K562 (cell line): ENCODE measurements around the gene UBR4. TPM values are rescaled to one million over a fixed set of nuclear protein-coding genes. Genes with fewer than 3 reads are reported as not detected.

ENCODE experiments used
- ATAC-seq: fragments of 200-7000 bp; cut with Tn5 transposase; 3 replicates; pipeline ENCODE4 v1.9.1; 2020; ENCODE audit warnings: moderate library complexity
- Bru-seq: library from RNA; stranded (reverse); fragments of 400-500 nt; gene quantifications from one replicate; lab custom pipeline; 2021; lab: Mats Ljungman, UMichigan
- BruChase-seq, 2 experiments: library from RNA; stranded (reverse); fragments of 400-500 nt; gene quantifications; one replicate each; lab custom pipeline; 2021; lab: Mats Ljungman, UMichigan
- BruUV-seq: library from RNA; stranded (reverse); fragments of 400-500 nt; replicated peaks from 2 replicates; lab custom pipeline; 2021; lab: Mats Ljungman, UMichigan
- CTCF ChIA-PET: fragments of 300-600 bp; formaldehyde crosslinking; extraction: SDS; loops from one replicate; lab custom pipeline; 2021; ENCODE audit warnings: low intra/inter-chr PET ratio; lab: Yijun Ruan, JAX
- POLR2A ChIA-PET: fragments of 300-600, 350-650 bp; sonication (Branson Sonifier 250); formaldehyde crosslinking; extraction: SDS; loops from one replicate; lab custom pipeline; 2021; ENCODE audit warnings: antibody characterized with exemption, inconsistent platforms; lab: Yijun Ruan, JAX
- DNase-seq, 4 experiments: peaks; one replicate each; pipeline versions ENCODE4 v3.0.0 to v3.0.0-alpha.2; 2011 to 2018; ENCODE audit warnings: low spot score in 3 of 4, mixed read lengths in 3 of 4; ENCODE audit errors: extremely low read depth in 1 of 4
- FAIRE-seq: peaks from 2 replicates; lab custom pipeline; 2011; peaks lifted over from hg19 to GRCh38; lab: Jason Lieb, UNC
- H2AFZ ChIP-seq: 2 replicates; pipeline ENCODE4 v1.6.0; 2011; ENCODE audit warnings: low read depth, low read length, control low read depth, inconsistent platforms
- H3K27ac ChIP-seq: fragments of 200-600 bp; 3 replicates; pipeline ENCODE4 v1.8.0; 2011; ENCODE audit warnings: low read depth, mild to moderate bottlenecking, control low read depth, inconsistent platforms, low read length, moderate library complexity, mixed read lengths; ENCODE audit errors: extremely low read depth
- H3K27me3 ChIP-seq, 2 experiments: fragments of 300-600 bp in 1 of 2; 2 replicates in 1 of 2; 3 replicates in 1 of 2; pipeline versions ENCODE4 v1.6.0 to v1.8.0; 2011; ENCODE audit warnings: inconsistent platforms in 2 of 2, low read length in 2 of 2, mild to moderate bottlenecking in 1 of 2, mixed read lengths in 1 of 2, moderate library complexity in 1 of 2; ENCODE audit not compliant: control insufficient read depth in 2 of 2, insufficient read depth in 2 of 2
- H3K36me3 ChIP-seq: fragments of 300-600 bp; 3 replicates; pipeline ENCODE4 v1.8.0; 2011; ENCODE audit warnings: mild to moderate bottlenecking, low read length, inconsistent platforms; ENCODE audit not compliant: control insufficient read depth, insufficient read depth
- H3K4me1 ChIP-seq, 2 experiments: fragments of 200-600 bp in 1 of 2; replicated peaks in 1 of 2; 2 replicates in 1 of 2; 3 replicates in 1 of 2; pipeline versions ENCODE4 v1.5.1 to v1.8.0; 2011; ENCODE audit warnings: inconsistent platforms in 2 of 2, low read length in 2 of 2, mild to moderate bottlenecking in 1 of 2, mixed read lengths in 1 of 2, moderate library complexity in 1 of 2; ENCODE audit not compliant: control insufficient read depth in 2 of 2, insufficient read depth in 2 of 2
- H3K4me2 ChIP-seq: 2 replicates; pipeline ENCODE4 v1.6.1; 2011; ENCODE audit warnings: low read length, control low read depth, inconsistent platforms, mixed read lengths; ENCODE audit not compliant: insufficient read depth
- H3K4me3 ChIP-seq: fragments of 200-600 bp; sonication (generic), shearing (Covaris generic); 2 replicates; pipeline ENCODE4 v1.5.1; 2016; ENCODE audit warnings: control low read depth, inconsistent platforms
- H3K79me2 ChIP-seq: fragments of 200-600 bp; 3 replicates; pipeline ENCODE4 v1.8.0; 2011; ENCODE audit warnings: low read length, inconsistent platforms; ENCODE audit not compliant: control insufficient read depth, insufficient read depth
- H3K9ac ChIP-seq, 2 experiments: 2 replicates each; pipeline versions ENCODE4 v1.6.0 to v1.6.1; 2011; ENCODE audit warnings: low read depth in 2 of 2, low read length in 2 of 2, control low read depth in 1 of 2, inconsistent platforms in 1 of 2, mild to moderate bottlenecking in 1 of 2, mixed read lengths in 1 of 2; ENCODE audit not compliant: insufficient read depth in 1 of 2
- H3K9me1 ChIP-seq: one replicate; pipeline ENCODE4 v1.6.0; 2011; ENCODE audit warnings: inconsistent platforms, mild to moderate bottlenecking, low read length, moderate library complexity; ENCODE audit not compliant: control insufficient read depth, insufficient read depth
- H3K9me3 ChIP-seq: replicated peaks from 2 replicates; pipeline ENCODE4 v1.5.1; 2011; ENCODE audit warnings: low read depth, low read length, inconsistent platforms; ENCODE audit not compliant: control insufficient read depth, insufficient read depth
- H4K20me1 ChIP-seq: replicated peaks from 2 replicates; pipeline ENCODE4 v1.6.1; 2011; ENCODE audit warnings: low read length, inconsistent platforms, mixed read lengths; ENCODE audit not compliant: control insufficient read depth, insufficient read depth
- ATF7 ChIP-seq: fragments of 450-650 bp; IDR thresholded peaks from 2 replicates; pipeline ENCODE4 v1.7.1; 2014; ENCODE audit warnings: mild to moderate bottlenecking, moderate library complexity
- BMI1 ChIP-seq: fragments of 150-350 bp; IDR thresholded peaks from 2 replicates; pipeline ENCODE4 v1.6.1; 2014; ENCODE audit warnings: low read length
- CGGBP1 ChIP-seq: fragments of 250-450 bp; sonication (Bioruptor Pico); IDR thresholded peaks from 2 replicates; pipeline ENCODE4 v1.9.0; 2021; ENCODE audit warnings: mild to moderate bottlenecking
- DLX4 ChIP-seq: fragments of 250-450 bp; sonication (Bioruptor Pico); IDR thresholded peaks from 2 replicates; pipeline ENCODE4 v1.6.1; 2021; ENCODE audit warnings: mild to moderate bottlenecking
- HMGN3 ChIP-seq: IDR thresholded peaks from 2 replicates; pipeline ENCODE4 v1.6.1; 2011; ENCODE audit warnings: borderline replicate concordance, low read depth, mild to moderate bottlenecking, mixed read lengths, low read length; ENCODE audit not compliant: insufficient read length; ENCODE audit errors: extremely low read depth
- NCOR1 ChIP-seq: fragments of 450-650 bp; IDR thresholded peaks from 2 replicates; pipeline ENCODE4 v1.6.1; 2016; ENCODE audit warnings: mild to moderate bottlenecking, moderate library complexity
- POLR2AphosphoS5 ChIP-seq: IDR thresholded peaks from 2 replicates; pipeline ENCODE4 v1.6.1; 2011; ENCODE audit warnings: mild to moderate bottlenecking, low read depth, low read length, moderate library complexity; ENCODE audit not compliant: control insufficient read depth, insufficient read depth
- RHOXF2B ChIP-seq: fragments of 250-450 bp; sonication (Bioruptor Pico); conservative IDR thresholded peaks from 2 replicates; pipeline ENCODE4 v1.5.1; 2021
- RNF2 ChIP-seq: sonication (generic); IDR thresholded peaks from 2 replicates; pipeline ENCODE4 v1.6.1; 2016
- SRF ChIP-seq, 2 experiments: fragments of 250-450, 450-650 bp in 1 of 2; sonication (Bioruptor Pico) in 1 of 2; sonication (generic) in 1 of 2; formaldehyde crosslinking; IDR thresholded peaks; 2 replicates each; pipeline versions ENCODE4 v1.5.0 to v1.5.1; 2020 to 2022; ENCODE audit warnings: mild to moderate bottlenecking in 1 of 2, missing genetic modification reagents in 1 of 2
- XRCC4 ChIP-seq: IDR thresholded peaks from one replicate; pipeline ENCODE4 v1.6.1; 2011; ENCODE audit not compliant: insufficient read depth, insufficient read length; ENCODE audit errors: extremely low read depth
- ZNF740 ChIP-seq, 3 experiments: fragments of 200-800 bp in 1 of 3; sonication (Bioruptor generic) in 1 of 3; sonication (generic) in 1 of 3; formaldehyde crosslinking in 1 of 3; IDR thresholded peaks; 2 replicates each; pipeline versions ENCODE4 v1.6.1 to v1.8.0; 2016 to 2022; ENCODE audit warnings: mild to moderate bottlenecking in 2 of 3, missing compliant biosample characterization in 2 of 3, missing genetic modification characterization in 2 of 3, missing genetic modification reagents in 1 of 3
- WGBS: fragments of 100-300 bp; shearing (Covaris generic); methylation state at CpG from one replicate; pipeline ENCODE4 v1.1.6; 2016; ENCODE audit warnings: low coverage, mixed read lengths; ENCODE audit not compliant: insufficient coverage; ENCODE audit errors: missing lambda C conversion rate; 5-methylcytosine and 5-hydroxymethylcytosine counted together
- in situ Hi-C: fragments of 300-500 bp; cut with MboI; formaldehyde crosslinking; loops from 4 replicates; pipeline ENCODE4 v1.15.0; 2018; ENCODE audit warnings: inconsistent platforms, mixed read lengths
- intact Hi-C: fragments of 100-400 bp; cut with micrococcal nuclease; formaldehyde crosslinking; loops from 2 replicates; pipeline ENCODE4 v1.14.2; 2022
- long read RNA-seq, 3 experiments: library from polyadenylated mRNA in 2 of 3; library from RNA in 1 of 3; unstranded in 2 of 3; stranded (forward) in 1 of 3; transcript quantifications; one replicate each; pipeline ENCODE4 v2.0.0, GENCODE V29; 2019 to 2022
- polyA minus RNA-seq, 3 experiments: library from RNA; depleted of rRNA, polyadenylated mRNA; stranded (reverse); fragments of >200 nt; gene quantifications; 2 replicates each; pipeline ENCODE4 v1.2.3, GENCODE V29; 2011
- polyA plus RNA-seq, 8 experiments: library from polyadenylated mRNA; depleted of rRNA in 4 of 8; stranded (reverse) in 5 of 8; unstranded in 3 of 8; fragments of >200 nt; fragmentation: Nextera tagmentation in 2 of 8; fragmentation: Illumina TruSeq in 1 of 8; extraction: Ambion mirVana in 2 of 8; extraction: Trizol in 1 of 8; gene quantifications; 2 replicates each; pipeline versions ENCODE4 v1.2.1 to v1.2.3, GENCODE V29; 2011 to 2014; ENCODE audit warnings: inconsistent platforms in 1 of 8, missing spikeins in 1 of 8
- total RNA-seq, 7 experiments: library from RNA; depleted of rRNA in 6 of 7; stranded (reverse); fragments of >200 nt in 6 of 7; fragmentation: Illumina TruSeq in 2 of 7; extraction: Trizol in 2 of 7; gene quantifications; 2 replicates each; pipeline versions ENCODE4 v1.2.1 to v1.2.3, GENCODE V29; 2011 to 2021; ENCODE audit warnings: low replicate concordance in 1 of 7

UBR4 gene
- 1,237 and 1,275 TPM in 2 replicates for total RNA-seq (2011; cell fraction: chromatin; rRNA removed; ENCODE audit: low replicate concordance)
- total RNA-seq (2011; cell fraction: nucleolus; rRNA removed): 563 and 657 TPM in 2 replicates
- total RNA-seq (2011; cell fraction: nucleoplasm; rRNA removed): 675 TPM in 2 replicates
- total RNA-seq (2014; rRNA removed) (140 and 153 TPM in 2 replicates), total RNA-seq (2014; rRNA removed; fragmentation: Illumina TruSeq; extraction: Trizol) (88.5 and 99.0 TPM in 2 replicates), total RNA-seq (2015; rRNA removed; fragmentation: Illumina TruSeq; extraction: Trizol) (91.3 and 98.2 TPM in 2 replicates), total RNA-seq (2021) (218 and 237 TPM in 2 replicates), polyA plus RNA-seq (2011; rRNA removed) (55.4 and 85.4 TPM in 2 replicates), polyA plus RNA-seq (2014; fragmentation: Illumina TruSeq; extraction: Trizol) (274 and 277 TPM in 2 replicates), polyA plus RNA-seq (2014; fragmentation: Nextera tagmentation; extraction: Ambion mirVana) (100 to 1,000 TPM; 110 to 123 TPM), polyA plus RNA-seq (2014; rRNA removed) (174 and 182 TPM in 2 replicates), polyA minus RNA-seq (2011; rRNA and poly(A)+ RNA removed) (161 and 196 TPM in 2 replicates), Bru-seq, nascent RNA (percentile 93 among the genes with signal in this experiment), BruChase-seq, experiment 1, labeled RNA remaining after a 2-hour chase (percentile 91 among the genes with signal in this experiment), BruChase-seq, experiment 2, labeled RNA remaining after a 6-hour chase (percentile 95 among the genes with signal in this experiment)
- 96.0 and 109 TPM in 2 replicates for polyA plus RNA-seq (2011; cell fraction: cytosol; rRNA removed)
- polyA plus RNA-seq (2011; cell fraction: nucleus; rRNA removed): 581 and 738 TPM in 2 replicates
- 175 and 269 TPM in 2 replicates for polyA plus RNA-seq (2012)
- 224 and 238 TPM in 2 replicates for polyA minus RNA-seq (2011; cell fraction: cytosol; rRNA and poly(A)+ RNA removed)
- 307 and 505 TPM in 2 replicates for polyA minus RNA-seq (2011; cell fraction: nucleus; rRNA and poly(A)+ RNA removed)
- long read RNA-seq, experiment 1, transcript UBR4-203 (4 exons, 1,533 nt): major isoform, 10 of 146 reads
- long read RNA-seq, experiment 1, partial matches to known transcripts: 110 of 146 reads
- long read RNA-seq, experiment 1, other reads (novel, unspliced or antisense): 25 of 146 reads
- long read RNA-seq, experiment 2, transcript UBR4-203 (4 exons, 1,533 nt): major isoform, 6 of 95 reads
- long read RNA-seq, experiment 2, partial matches to known transcripts: 57 of 95 reads
- long read RNA-seq, experiment 2, other reads (novel, unspliced or antisense): 32 of 95 reads
- long read RNA-seq, experiment 3, partial matches to known transcripts: 17 of 24 reads
- long read RNA-seq, experiment 3, other reads (novel, unspliced or antisense): 5 of 24 reads

- ChIA-PET POLR2A (interaction anchor here (0.5 to 6.4 kb wide), 23 partner anchors 8 to 444 kb away, joined by 3 to 45 read pairs (median 3); no protein-coding TSS in a partner anchor), CTCF (no interaction called here)
- Histone ChIP-seq H3K27ac (peak within 1 kb of the TSS; percentile 97), H3K9me1 (peaks cover 10% of the 10 kb centered on the region), H3K4me1 (peaks cover 18 to 39% of the 10 kb centered on the region in 2 experiments), H3K79me2 (peaks cover 99% of the 10 kb centered on the region), H3K9me3 (no peaks in the 10 kb centered on the region), H3K4me3 (peak within 1 kb of the TSS; percentile 84), H2AFZ (peak within 1 kb of the TSS; percentile 84), H3K9ac (peak within 1 kb of the TSS; percentile 98 to 99), H4K20me1 (peaks cover 22% of the 10 kb centered on the region), H3K36me3 (peaks cover 61% of the 10 kb centered on the region), H3K27me3 (no peaks in the 10 kb centered on the region), H3K4me2 (peak within 1 kb of the TSS; percentile 100)
- ATAC-seq (peak; percentile 88), DNase-seq (peak; percentile 93 to 100 (median 94)), FAIRE-seq (peak; percentile 88)
- under 1% methylated on average over 65 of the region's 80 CpGs for WGBS
- intact Hi-C loops (loop anchor here (2.0 kb wide), 1 partner anchor 31 kb away; no protein-coding TSS in a partner anchor), in situ Hi-C loops (no loop called here)
- no TSS peak for BruUV-seq
- TF ChIP-seq POLR2AphosphoS5 (peak; percentile 80), RNF2 (peak; percentile 64), BMI1 (peak; percentile 17; the same call in 1 of the 2 replicates), DLX4 (no peak), ZNF740 (CRISPR knock-in tag; IDR thresholded peaks at IDR 0.05) (peak; percentile 43), ZNF740 (tag; IDR thresholded peaks at IDR 0.05) (peak in 1 of 2 experiments; percentile 42; a peak in 1 of 4 replicates), HMGN3 (peak; percentile 88), NCOR1 (peak; percentile 65; the same call in 1 of the 2 replicates), RHOXF2B (CRISPR knock-in tag) (no peak), SRF (CRISPR knock-in tag; IDR thresholded peaks at IDR 0.05) (peak in 1 of 2 experiments; percentile 70; a peak in 2 of 4 replicates), ATF7 (peak; percentile 98), XRCC4 (no peak), CGGBP1 (CRISPR knock-in tag) (peak; percentile 29; the same call in 1 of the 2 replicates)
Measured at GRCh38 chr1:19209990-19210771, at the start of gene UBR4. UBR4 (minus strand) TSS chr1:19210266; CDS start chr1:19210248, 18 bp downstream.
